ENCODE measurements around the gene KDM5B.

Gene KDM5B

GRCh38 chr1:202815120-202815519 is 6.9 kb upstream of the KDM5B start (continued):
- no peak for TF ChIP-seq ZNF776 (tag by site-specific recombination; IDR thresholded peaks at IDR 0.05; ENCODE audit: borderline replicate concordance)
- TF ChIP-seq INSM2 (tag by site-specific recombination; IDR thresholded peaks at IDR 0.05), result no peak
- TF ChIP-seq ZNF324 (tag by site-specific recombination; IDR thresholded peaks at IDR 0.05), result no peak
- TF ChIP-seq, protein P1, sequence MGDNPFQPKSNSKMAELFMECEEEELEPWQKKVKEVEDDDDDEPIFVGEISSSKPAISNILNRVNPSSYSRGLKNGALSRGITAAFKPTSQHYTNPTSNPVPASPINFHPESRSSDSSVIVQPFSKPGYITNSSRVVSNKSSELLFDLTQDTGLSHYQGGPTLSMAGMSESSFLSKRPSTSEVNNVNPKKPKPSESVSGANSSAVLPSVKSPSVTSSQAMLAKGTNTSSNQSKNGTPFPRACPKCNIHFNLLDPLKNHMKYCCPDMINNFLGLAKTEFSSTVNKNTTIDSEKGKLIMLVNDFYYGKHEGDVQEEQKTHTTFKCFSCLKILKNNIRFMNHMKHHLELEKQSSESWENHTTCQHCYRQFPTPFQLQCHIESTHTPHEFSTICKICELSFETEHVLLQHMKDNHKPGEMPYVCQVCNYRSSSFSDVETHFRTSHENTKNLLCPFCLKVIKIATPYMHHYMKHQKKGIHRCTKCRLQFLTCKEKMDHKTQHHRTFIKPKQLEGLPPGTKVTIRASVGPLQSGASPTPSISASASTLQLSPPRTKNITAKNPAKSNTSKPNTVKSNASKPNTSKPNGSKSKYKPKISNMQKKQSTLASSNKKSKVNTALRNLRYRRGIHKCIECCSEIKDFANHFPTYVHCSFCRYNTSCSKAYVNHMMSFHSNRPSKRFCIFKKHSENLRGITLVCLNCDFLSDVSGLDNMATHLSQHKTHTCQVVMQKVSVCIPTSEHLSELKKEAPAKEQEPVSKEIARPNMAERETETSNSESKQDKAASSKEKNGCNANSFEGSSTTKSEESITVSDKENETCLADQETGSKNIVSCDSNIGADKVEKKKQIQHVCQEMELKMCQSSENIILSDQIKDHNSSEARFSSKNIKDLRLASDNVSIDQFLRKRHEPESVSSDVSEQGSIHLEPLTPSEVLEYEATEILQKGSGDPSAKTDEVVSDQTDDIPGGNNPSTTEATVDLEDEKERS (tag by site-specific recombination; IDR thresholded peaks at IDR 0.05), result no peak
- no peak for TF ChIP-seq ZNF23 (tag by site-specific recombination; IDR thresholded peaks at IDR 0.05; ENCODE audit: borderline replicate concordance)
- no peak for TF ChIP-seq ZNF174 (tag by site-specific recombination; IDR thresholded peaks at IDR 0.05)
- TF ChIP-seq, protein P2, sequence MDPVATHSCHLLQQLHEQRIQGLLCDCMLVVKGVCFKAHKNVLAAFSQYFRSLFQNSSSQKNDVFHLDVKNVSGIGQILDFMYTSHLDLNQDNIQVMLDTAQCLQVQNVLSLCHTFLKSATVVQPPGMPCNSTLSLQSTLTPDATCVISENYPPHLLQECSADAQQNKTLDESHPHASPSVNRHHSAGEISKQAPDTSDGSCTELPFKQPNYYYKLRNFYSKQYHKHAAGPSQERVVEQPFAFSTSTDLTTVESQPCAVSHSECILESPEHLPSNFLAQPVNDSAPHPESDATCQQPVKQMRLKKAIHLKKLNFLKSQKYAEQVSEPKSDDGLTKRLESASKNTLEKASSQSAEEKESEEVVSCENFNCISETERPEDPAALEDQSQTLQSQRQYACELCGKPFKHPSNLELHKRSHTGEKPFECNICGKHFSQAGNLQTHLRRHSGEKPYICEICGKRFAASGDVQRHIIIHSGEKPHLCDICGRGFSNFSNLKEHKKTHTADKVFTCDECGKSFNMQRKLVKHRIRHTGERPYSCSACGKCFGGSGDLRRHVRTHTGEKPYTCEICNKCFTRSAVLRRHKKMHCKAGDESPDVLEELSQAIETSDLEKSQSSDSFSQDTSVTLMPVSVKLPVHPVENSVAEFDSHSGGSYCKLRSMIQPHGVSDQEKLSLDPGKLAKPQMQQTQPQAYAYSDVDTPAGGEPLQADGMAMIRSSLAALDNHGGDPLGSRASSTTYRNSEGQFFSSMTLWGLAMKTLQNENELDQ (tag by site-specific recombination; IDR thresholded peaks at IDR 0.05; ENCODE audit: low read depth), result no peak
- no peak for TF ChIP-seq ZNF629 (tag by site-specific recombination; IDR thresholded peaks at IDR 0.05)
- TF ChIP-seq, protein P3, sequence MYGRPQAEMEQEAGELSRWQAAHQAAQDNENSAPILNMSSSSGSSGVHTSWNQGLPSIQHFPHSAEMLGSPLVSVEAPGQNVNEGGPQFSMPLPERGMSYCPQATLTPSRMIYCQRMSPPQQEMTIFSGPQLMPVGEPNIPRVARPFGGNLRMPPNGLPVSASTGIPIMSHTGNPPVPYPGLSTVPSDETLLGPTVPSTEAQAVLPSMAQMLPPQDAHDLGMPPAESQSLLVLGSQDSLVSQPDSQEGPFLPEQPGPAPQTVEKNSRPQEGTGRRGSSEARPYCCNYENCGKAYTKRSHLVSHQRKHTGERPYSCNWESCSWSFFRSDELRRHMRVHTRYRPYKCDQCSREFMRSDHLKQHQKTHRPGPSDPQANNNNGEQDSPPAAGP (tag by site-specific recombination; IDR thresholded peaks at IDR 0.05), result 0 out of 2 replicates have a peak, but pooled peaks have one; percentile 30
- TF ChIP-seq PRDM10 (tag by site-specific recombination; IDR thresholded peaks at IDR 0.05), result peak; percentile 89; the same call in 1 of the 2 replicates
- no peak for TF ChIP-seq ZNF785 (tag by site-specific recombination; IDR thresholded peaks at IDR 0.05)
- TF ChIP-seq BCL11B (tag by site-specific recombination; IDR thresholded peaks at IDR 0.05; ENCODE audit: low read depth), result peak; percentile 17; the same call in 1 of the 2 replicates
- TF ChIP-seq ZNF792 (tag by site-specific recombination; IDR thresholded peaks at IDR 0.05), result peak; percentile 39; the same call in 1 of the 2 replicates
- no peak for TF ChIP-seq ZNF214 (tag by site-specific recombination; IDR thresholded peaks at IDR 0.05; ENCODE audit: borderline replicate concordance)
- TF ChIP-seq, protein P4, sequence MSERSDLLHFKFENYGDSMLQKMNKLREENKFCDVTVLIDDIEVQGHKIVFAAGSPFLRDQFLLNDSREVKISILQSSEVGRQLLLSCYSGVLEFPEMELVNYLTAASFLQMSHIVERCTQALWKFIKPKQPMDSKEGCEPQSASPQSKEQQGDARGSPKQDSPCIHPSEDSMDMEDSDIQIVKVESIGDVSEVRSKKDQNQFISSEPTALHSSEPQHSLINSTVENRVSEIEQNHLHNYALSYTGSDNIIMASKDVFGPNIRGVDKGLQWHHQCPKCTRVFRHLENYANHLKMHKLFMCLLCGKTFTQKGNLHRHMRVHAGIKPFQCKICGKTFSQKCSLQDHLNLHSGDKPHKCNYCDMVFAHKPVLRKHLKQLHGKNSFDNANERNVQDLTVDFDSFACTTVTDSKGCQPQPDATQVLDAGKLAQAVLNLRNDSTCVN (tag by site-specific recombination; optimal IDR thresholded peaks at IDR 0.05), result no peak
- no peak for TF ChIP-seq ZNF354C (tag by site-specific recombination; IDR thresholded peaks at IDR 0.05; ENCODE audit: borderline replicate concordance, low read depth)
- TF ChIP-seq ZNF449 (tag by site-specific recombination; IDR thresholded peaks at IDR 0.05), result no peak
- TF ChIP-seq REPIN1 (tag by site-specific recombination; IDR thresholded peaks at IDR 0.05; ENCODE audit: low read depth), result no peak
- no peak for TF ChIP-seq AEBP2 (tag by site-specific recombination; IDR thresholded peaks at IDR 0.05; ENCODE audit: borderline replicate concordance)
- TF ChIP-seq ZNF560 (tag by site-specific recombination; IDR thresholded peaks at IDR 0.05; ENCODE audit: borderline replicate concordance), result no peak
- TF ChIP-seq, protein P5, sequence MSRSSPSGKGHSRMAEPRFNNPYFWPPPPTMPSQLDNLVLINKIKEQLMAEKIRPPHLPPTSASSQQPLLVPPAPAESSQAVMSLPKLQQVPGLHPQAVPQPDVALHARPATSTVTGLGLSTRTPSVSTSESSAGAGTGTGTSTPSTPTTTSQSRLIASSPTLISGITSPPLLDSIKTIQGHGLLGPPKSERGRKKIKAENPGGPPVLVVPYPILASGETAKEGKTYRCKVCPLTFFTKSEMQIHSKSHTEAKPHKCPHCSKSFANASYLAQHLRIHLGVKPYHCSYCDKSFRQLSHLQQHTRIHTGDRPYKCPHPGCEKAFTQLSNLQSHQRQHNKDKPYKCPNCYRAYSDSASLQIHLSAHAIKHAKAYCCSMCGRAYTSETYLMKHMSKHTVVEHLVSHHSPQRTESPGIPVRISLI (tag by site-specific recombination; IDR thresholded peaks at IDR 0.05), result no peak

Measured in HEK293 (cell line).